Upper lobe of left lung (tissue), 6 donors: ENCODE results near the gene MYO1C. TPM values are rescaled to one million over a fixed set of nuclear protein-coding genes. Genes with fewer than 3 reads are reported as not detected.

ENCODE experiments used
- ATAC-seq, 2 donors: fragments of 200-7000 bp; cut with Tn5 transposase; one replicate each; pipeline ENCODE4 v1.9.1; 2022; ENCODE audit warnings: mild to moderate bottlenecking in 2 of 2, moderate library complexity in 2 of 2; ENCODE audit not compliant: low FRiP score in 2 of 2
- DNase-seq, 2 donors: peaks; one replicate each; pipeline ENCODE4 v3.0.0-alpha.2; 2019 to 2020
- H3K27ac ChIP-seq, 4 donors: fragments of 200-600 bp; sonication (generic); one replicate each; pipeline ENCODE4 v1.5.1; 2016 to 2019
- H3K27me3 ChIP-seq, 4 donors: fragments of 200-600 bp; sonication (generic); one replicate each; pipeline ENCODE4 v1.5.1; 2017 to 2019
- H3K36me3 ChIP-seq, 4 donors: fragments of 200-600 bp; sonication (generic); one replicate each; pipeline ENCODE4 v1.5.1; 2016 to 2019
- H3K4me1 ChIP-seq, 4 donors: fragments of 200-600 bp; sonication (generic); one replicate each; pipeline ENCODE4 v1.5.1; 2018 to 2019
- H3K4me3 ChIP-seq, 4 donors: fragments of 200-600 bp; sonication (generic); one replicate each; pipeline ENCODE4 v1.5.1; 2017 to 2019; ENCODE audit warnings: mild to moderate bottlenecking in 2 of 4, moderate library complexity in 1 of 4
- H3K9me3 ChIP-seq, 4 donors: fragments of 200-600 bp; sonication (generic); one replicate each; pipeline ENCODE4 v1.5.1; 2018 to 2019
- EP300 ChIP-seq, 4 donors: sonication (generic); formaldehyde crosslinking; IDR thresholded peaks; one replicate each; pipeline ENCODE4 v1.5.1; 2017; ENCODE audit warnings: antibody characterized with exemption in 4 of 4, control low read depth in 2 of 4
- POLR2A ChIP-seq, 4 donors: fragments of 450-650 bp; IDR thresholded peaks; one replicate each; pipeline ENCODE4 v1.5.1; 2016 to 2017; ENCODE audit warnings: antibody characterized with exemption in 4 of 4, mild to moderate bottlenecking in 2 of 4
- POLR2AphosphoS5 ChIP-seq, 2 donors: sonication (generic); formaldehyde crosslinking; IDR thresholded peaks; one replicate each; pipeline ENCODE4 v1.5.1; 2017; ENCODE audit warnings: antibody characterized with exemption in 2 of 2
- WGBS, 2 donors: methylation state at CpG; one replicate each; pipeline ENCODE4 v1.1.5; 2017 to 2018; 5-methylcytosine and 5-hydroxymethylcytosine counted together
- total RNA-seq, 6 donors: library from RNA; depleted of rRNA in 4 of 6; stranded (reverse); fragments of >200 nt in 4 of 6; gene quantifications; one replicate each; pipeline versions ENCODE4 v1.1.0 to v1.2.1, GENCODE V29; 2016 to 2021
- TF ChIP-seq, protein P1 (sequence below), 6 experiments: fragments of 450-650 bp in 4 of 6; fragments of 200-600 bp in 2 of 6; sonication (generic) in 2 of 6; IDR thresholded peaks; one replicate each; pipeline ENCODE4 v1.5.1; 2016 to 2019; ENCODE audit warnings: antibody characterized with exemption in 6 of 6
- donor health status: DM: no; HTN: no; CAD: no; lungs with moderate emphysema.
- donor health status: DM: no; HTN: yes; CAD: no; lungs with severe emphysema.

MYO1C gene
- total RNA-seq, 6 donors from 2014 or later, result 186 to 358 (median 266) TPM

DNA sequence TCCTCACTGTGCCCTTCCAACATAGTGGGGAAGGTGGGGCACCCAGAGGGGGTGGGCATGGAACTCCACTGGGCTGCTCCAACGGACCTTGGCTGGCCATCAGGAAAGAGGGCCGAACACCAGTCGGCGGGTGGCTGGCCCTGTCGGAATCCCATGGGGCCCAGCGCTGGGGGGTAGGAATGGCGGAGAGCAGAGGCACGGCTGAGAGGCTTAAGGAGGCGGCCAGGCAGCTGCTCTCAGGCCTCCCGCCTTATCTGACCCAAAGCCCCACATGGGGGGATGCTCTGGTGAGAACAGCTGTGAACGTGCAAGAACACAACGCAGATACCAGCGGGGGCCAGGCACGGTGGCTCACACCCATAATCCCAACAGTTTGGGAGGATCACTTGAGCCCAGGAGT, 4.4 kb upstream of the MYO1C start:
- TF ChIP-seq EP300 (IDR thresholded peaks at IDR 0.05) (no peak), POLR2A (IDR thresholded peaks at IDR 0.05) (no peak), POLR2AphosphoS5 (IDR thresholded peaks at IDR 0.05) (no peak)
- TF ChIP-seq, protein P1, sequence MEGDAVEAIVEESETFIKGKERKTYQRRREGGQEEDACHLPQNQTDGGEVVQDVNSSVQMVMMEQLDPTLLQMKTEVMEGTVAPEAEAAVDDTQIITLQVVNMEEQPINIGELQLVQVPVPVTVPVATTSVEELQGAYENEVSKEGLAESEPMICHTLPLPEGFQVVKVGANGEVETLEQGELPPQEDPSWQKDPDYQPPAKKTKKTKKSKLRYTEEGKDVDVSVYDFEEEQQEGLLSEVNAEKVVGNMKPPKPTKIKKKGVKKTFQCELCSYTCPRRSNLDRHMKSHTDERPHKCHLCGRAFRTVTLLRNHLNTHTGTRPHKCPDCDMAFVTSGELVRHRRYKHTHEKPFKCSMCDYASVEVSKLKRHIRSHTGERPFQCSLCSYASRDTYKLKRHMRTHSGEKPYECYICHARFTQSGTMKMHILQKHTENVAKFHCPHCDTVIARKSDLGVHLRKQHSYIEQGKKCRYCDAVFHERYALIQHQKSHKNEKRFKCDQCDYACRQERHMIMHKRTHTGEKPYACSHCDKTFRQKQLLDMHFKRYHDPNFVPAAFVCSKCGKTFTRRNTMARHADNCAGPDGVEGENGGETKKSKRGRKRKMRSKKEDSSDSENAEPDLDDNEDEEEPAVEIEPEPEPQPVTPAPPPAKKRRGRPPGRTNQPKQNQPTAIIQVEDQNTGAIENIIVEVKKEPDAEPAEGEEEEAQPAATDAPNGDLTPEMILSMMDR (IDR thresholded peaks at IDR 0.05), result no peak
- DNase-seq (no peak), ATAC-seq (no peak)
- no peak overlapping the region for H3K4me3 ChIP-seq
- H3K27ac ChIP-seq, result peak overlapping the region in 3 of 4 donors; percentile 2 to 94 (median 91)
- H3K9me3 ChIP-seq, result no peaks in the 10 kb centered on the region
- no peaks in the 10 kb centered on the region for H3K27me3 ChIP-seq
- H3K36me3 ChIP-seq, result peaks cover 9 to 57% (median 36%) of the 10 kb centered on the region in 4 donors
- peaks cover 35 to 45% (median 41%) of the 10 kb centered on the region in 4 donors for H3K4me1 ChIP-seq
- WGBS, 2 donors, result 94 to 95% methylated on average over 14 of the region's 14 CpGs

DNA sequence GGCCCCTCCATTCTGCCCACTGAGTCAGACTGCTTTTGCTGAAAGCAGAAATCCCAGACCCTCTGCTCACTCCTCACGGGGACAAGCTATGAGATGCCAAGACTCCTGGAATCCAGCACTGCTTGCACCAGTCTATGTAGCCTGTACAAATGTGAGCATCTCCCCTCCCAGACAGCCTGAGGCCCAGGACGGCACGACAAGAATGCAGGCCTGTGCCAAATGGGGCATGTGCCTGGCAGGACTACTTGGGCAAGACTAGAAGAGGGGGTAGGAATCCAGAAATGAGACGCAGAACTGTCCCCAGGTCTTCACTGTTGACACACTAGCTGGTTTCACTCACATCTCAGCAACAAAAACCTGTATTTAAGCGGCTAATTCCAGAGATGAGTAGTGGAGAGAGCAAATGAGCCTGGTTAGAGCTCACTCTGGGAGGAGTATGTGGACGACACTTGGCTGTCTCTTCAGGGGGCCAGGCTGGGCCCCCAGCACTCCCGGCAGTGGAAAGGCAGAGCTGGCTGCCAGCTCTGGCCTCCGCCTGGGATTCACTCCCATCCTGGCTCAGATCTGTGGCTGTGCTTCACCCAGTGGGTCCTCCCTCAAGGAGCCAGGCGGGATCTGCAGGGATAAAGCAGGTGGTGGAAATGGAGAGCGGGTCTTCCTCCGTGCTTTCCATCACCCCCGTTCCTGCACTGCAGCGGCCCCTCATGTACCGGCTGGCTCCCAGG, 2.9 kb upstream of the MYO1C start:
- Histone ChIP-seq H3K27me3 (no peaks in the 10 kb centered on the region), H3K4me1 (peaks cover 39 to 53% (median 45%) of the 10 kb centered on the region in 4 donors), H3K27ac (peak overlapping the region; percentile 91 to 96 (median 94)), H3K36me3 (peaks cover 9 to 50% (median 36%) of the 10 kb centered on the region in 4 donors), H3K4me3 (no peak overlapping the region), H3K9me3 (no peaks in the 10 kb centered on the region)
- DNase-seq (no peak), ATAC-seq (peak in 1 of 2 donors; percentile 4)
- TF ChIP-seq EP300 (IDR thresholded peaks at IDR 0.05) (no peak), POLR2AphosphoS5 (IDR thresholded peaks at IDR 0.05) (no peak), POLR2A (IDR thresholded peaks at IDR 0.05) (no peak)
- TF ChIP-seq, protein P1 (IDR thresholded peaks at IDR 0.05), result no peak
- 60 to 81% methylated on average over 5 to 14 of the region's 14 CpGs for WGBS, 2 donors

DNA sequence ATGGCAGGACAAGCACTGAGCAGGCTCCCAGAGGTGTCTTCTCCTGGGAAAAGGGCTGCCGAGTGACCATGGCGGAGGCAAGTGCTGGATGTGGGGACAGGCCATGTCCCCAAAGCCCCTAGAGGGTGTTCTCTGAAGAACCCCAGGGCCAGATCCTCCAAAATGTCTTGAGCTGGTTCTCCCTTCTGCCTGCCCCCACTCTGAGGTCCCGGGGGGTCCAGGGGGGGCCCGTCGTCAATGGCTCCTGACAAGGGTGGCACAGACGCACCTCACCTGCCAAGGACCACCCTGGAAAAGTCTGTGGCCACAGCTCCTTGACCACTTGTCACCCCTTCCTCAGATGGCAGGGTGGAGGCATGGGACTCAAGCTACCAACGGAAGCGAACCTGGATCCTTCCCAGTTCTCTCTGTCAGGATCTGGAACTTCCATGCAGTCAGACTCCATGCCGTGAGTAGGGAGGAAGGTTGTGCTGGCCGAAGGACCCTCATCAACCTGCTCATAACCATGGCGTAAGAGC, 2.3 kb upstream of the MYO1C start:
- WGBS, 2 donors, result 80 to 90% methylated on average over 2 to 11 of the region's 11 CpGs
- H3K9me3 ChIP-seq, result no peaks in the 10 kb centered on the region
- peak overlapping the region; percentile 91 to 96 (median 94) for H3K27ac ChIP-seq
- TF ChIP-seq EP300 (IDR thresholded peaks at IDR 0.05), result no peak
- no peak for TF ChIP-seq POLR2AphosphoS5 (IDR thresholded peaks at IDR 0.05)
- TF ChIP-seq, protein P1 (IDR thresholded peaks at IDR 0.05), result no peak
- TF ChIP-seq POLR2A (IDR thresholded peaks at IDR 0.05), result no peak
- DNase-seq, result no peak
- H3K36me3 ChIP-seq, result peaks cover 9 to 48% (median 34%) of the 10 kb centered on the region in 4 donors
- ATAC-seq, result no peak
- H3K27me3 ChIP-seq, result no peaks in the 10 kb centered on the region
- H3K4me1 ChIP-seq, result peaks cover 45 to 59% (median 50%) of the 10 kb centered on the region in 4 donors
- no peak overlapping the region for H3K4me3 ChIP-seq

DNA sequence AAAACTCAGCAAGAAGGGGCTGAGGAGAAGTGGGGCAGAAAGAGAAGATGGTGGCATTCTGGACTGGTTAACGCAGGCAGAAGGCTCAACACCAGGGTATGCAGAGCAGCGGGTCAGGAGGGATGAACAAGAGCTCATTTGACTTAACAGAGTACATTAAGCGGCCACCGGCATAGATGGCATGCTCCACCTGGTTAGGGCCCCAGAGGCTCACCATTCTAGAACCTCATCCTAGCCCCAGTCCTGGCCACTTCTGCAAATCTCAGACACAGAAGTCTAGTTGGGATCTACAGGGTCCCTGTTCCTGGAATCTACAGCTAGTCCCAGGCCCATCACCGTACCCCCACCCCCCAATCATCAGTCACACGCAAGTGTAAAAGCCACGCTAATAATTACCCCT, 1.7 kb upstream of the MYO1C start:
- H3K27ac ChIP-seq, result peak overlapping the region; percentile 91 to 96 (median 94)
- no peak for DNase-seq
- H3K27me3 ChIP-seq, result no peaks in the 10 kb centered on the region
- H3K4me3 ChIP-seq, result no peak overlapping the region
- 97 to 99% methylated on average over 7 of the region's 7 CpGs for WGBS, 2 donors
- H3K9me3 ChIP-seq, result no peaks in the 10 kb centered on the region
- no peak for ATAC-seq
- peaks cover 51 to 65% (median 56%) of the 10 kb centered on the region in 4 donors for H3K4me1 ChIP-seq
- H3K36me3 ChIP-seq, result peaks cover 9 to 43% (median 32%) of the 10 kb centered on the region in 4 donors
- no peak for TF ChIP-seq POLR2AphosphoS5 (IDR thresholded peaks at IDR 0.05)
- TF ChIP-seq POLR2A (IDR thresholded peaks at IDR 0.05), result no peak
- TF ChIP-seq EP300 (IDR thresholded peaks at IDR 0.05), result no peak
- TF ChIP-seq, protein P1 (IDR thresholded peaks at IDR 0.05), result no peak
